SK-N-MC (cell line): ENCODE measurements around the gene PGA4.

ENCODE experiments used
- EZH2 ChIP-seq: fragments of 200-600 bp; sonication (generic); IDR thresholded peaks from one replicate; pipeline ENCODE4 v1.6.1; 2017; ENCODE audit warnings: antibody characterized with exemption
- FOXP2 ChIP-seq: optimal IDR thresholded peaks from 2 replicates; pipeline ENCODE3; 2011; ENCODE audit warnings: mild to moderate bottlenecking, moderate library complexity; ENCODE audit not compliant: insufficient read depth; ENCODE audit errors: extremely low read length, control extremely low read depth
- POLR2AphosphoS5 ChIP-seq: IDR thresholded peaks from 2 replicates; pipeline ENCODE4 v1.6.1; 2012; ENCODE audit warnings: mild to moderate bottlenecking, low read depth, low read length, borderline replicate concordance

GRCh38 chr11:61186504-61186903 is 35.6 kb upstream of the PGA4 start:
- no peak for TF ChIP-seq POLR2AphosphoS5
- no peak for TF ChIP-seq EZH2
- TF ChIP-seq FOXP2: no peak
